GM19397 (cell line): Measurements from ENCODE around the gene ANO9.
"Not testable (repeated sequence)": the region's sequence is repeated elsewhere in the genome, so short reads cannot be mapped to it uniquely, and the experiment has no call there.

ENCODE experiments used
- ATAC-seq: cut with Tn5 transposase; IDR thresholded peaks from one replicate; pipeline ENCODE4 v1.9.1; 2021; ENCODE audit warnings: mild to moderate bottlenecking, moderate library complexity; ENCODE audit not compliant: unreplicated experiment

The ANO9 gene

DNA sequence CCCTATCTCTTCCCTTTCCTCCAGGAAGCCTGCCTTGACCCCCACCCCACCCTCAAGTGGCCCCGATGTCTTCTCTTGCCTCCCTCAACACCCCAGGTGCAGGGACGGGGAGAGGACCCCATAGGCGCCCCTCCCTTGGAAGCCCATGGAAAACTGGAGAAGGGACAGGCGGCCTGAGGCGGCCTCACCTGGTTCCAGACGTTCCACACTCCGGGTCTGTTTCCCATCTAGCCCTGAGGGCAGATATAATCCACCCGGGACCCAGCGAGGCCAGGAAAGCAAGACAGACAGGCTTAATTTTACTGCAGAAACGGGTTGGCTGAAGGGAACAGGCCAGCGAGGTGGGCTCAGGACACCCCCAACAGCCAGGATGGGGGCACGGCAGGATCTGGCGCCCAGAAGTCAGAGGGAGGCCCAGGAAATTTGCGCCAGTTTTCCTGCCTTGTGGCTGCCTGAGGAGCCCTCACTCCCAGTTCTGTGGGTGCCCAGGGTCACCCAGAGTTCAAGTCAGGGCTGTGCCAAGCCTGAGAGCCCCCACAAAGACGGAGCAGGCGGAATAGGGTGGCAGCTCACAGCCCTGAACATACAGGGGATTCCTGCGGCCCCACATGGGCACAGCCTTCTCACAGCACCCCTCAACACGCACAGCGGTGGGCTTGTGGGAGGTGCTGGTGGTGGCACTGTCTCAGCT lies 24.0 kb downstream of the ANO9 start:
- ATAC-seq = no peak

DNA sequence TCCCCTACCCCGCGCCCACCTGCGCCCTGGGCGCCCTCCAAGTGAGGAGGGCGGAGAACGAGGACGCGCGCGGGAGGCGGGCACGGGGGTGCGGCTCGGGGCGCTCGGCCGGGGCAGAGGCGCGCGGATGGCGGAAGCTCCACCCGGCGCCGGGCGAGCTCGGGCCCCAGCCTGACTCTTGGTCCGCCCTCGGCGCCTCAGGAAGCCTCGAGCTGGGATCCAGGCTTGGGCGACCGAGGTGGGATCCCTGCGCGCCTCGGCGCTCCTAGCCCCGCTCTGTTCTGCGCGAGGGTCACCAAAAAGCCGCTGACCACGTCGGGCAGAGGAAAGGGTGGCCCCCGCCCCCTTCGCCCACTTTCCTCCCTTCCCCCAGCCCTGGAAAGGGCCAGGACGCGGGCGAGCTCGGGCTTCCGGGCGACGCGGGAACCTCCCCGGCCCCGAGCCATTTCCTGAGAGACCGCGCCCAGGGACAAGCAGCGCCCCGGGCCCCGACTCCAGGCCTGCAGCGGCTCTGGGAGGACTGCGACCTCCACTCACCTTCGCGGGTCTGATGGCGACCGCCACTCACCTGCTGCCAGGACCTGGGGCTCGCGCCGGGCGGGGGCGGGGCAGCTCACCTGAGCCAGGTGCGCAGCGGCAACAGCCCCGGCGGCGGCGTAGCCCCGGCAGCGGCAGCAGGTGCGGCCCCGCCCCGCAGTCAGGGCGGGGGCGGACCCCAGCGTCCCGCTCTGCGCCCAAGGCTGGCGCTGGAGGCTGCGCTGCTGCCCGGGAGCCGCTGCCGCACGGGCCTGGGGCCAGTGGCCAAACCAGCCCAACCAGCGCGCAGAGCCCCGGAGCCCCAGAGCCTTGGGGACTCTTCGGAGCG lies 24.8 kb downstream of the ANO9 start:
- no peak for ATAC-seq

DNA sequence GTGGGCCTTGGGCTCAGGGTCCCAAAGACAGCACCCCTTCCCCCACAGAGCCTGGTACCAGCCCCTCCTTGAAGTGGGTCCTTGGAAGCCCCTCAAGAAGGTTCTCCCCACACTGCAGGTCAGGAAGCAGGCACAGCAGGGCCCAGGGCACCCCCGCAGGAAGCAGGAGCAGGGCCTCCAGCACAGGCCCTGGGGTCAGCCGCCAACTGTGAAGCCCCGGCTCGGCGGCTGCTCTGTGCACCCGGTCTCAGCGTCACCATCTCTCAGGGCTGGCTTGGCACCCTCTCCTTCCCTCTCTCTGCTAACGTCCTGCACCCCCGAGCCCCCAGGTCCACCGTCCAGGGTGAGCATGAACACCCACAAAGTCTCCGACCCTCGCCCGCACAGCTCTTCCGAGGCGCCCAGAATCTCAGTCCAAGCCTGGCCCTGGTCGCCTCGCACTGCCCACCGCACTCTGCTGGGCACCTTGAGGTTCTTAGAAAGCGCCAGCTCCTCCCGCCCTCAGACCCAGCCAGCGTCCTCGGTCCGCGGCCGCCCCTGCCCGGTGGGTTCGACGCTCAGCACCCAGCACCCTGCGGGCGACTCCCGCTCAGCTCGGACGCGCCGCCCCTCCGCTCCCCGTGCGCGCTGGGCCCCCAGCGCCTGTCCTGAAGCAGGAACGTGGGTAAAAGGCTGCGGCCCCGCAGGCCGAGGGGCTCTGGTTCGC lies 25.6 kb downstream of the ANO9 start:
- no peak for ATAC-seq

DNA sequence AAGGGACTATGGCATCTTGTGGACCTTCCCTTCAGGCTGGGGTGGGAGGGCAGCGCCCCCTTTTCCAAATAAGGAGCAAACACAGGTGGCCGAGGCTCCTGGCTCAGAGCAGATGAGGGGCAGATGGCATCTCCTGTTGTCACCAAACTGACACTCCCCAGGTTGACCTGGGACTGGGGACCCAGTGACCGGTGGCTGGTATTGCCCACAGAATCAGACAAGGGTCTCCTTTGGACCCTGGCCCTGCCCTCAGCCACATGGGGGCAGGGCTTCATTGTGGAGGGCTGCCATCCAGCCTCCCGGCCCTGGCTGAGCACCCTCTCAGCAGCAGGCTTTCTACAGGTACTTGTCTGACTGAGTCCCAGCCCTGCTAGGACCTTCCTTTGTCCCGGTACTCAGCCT lies 26.2 kb downstream of the ANO9 start:
- no peak for ATAC-seq

DNA sequence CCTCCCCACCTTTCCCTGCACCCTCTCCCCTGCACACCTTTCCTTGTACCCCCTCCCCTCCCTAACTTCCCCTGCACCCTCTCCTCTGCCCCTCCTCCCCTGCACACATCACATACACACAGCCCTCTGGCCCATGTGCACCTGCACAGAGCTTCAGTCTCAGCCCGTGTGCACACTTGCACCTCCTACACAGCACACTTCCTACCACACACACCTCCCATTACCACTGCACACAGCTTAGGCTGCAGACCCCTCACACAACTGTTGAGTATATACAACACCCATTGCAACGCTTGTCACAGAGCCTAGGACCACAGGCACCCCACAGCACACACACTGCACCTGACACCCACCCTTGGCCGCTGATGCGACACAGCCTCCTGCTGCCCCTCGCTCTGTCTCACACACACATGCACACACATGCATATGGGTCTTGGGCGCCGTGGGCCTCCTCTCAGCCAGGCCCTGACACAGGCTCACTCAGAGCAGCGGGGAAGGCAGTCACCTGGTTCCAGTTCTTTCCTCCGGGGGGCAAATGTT lies 27.4 kb downstream of the ANO9 start:
- no peak for ATAC-seq

DNA sequence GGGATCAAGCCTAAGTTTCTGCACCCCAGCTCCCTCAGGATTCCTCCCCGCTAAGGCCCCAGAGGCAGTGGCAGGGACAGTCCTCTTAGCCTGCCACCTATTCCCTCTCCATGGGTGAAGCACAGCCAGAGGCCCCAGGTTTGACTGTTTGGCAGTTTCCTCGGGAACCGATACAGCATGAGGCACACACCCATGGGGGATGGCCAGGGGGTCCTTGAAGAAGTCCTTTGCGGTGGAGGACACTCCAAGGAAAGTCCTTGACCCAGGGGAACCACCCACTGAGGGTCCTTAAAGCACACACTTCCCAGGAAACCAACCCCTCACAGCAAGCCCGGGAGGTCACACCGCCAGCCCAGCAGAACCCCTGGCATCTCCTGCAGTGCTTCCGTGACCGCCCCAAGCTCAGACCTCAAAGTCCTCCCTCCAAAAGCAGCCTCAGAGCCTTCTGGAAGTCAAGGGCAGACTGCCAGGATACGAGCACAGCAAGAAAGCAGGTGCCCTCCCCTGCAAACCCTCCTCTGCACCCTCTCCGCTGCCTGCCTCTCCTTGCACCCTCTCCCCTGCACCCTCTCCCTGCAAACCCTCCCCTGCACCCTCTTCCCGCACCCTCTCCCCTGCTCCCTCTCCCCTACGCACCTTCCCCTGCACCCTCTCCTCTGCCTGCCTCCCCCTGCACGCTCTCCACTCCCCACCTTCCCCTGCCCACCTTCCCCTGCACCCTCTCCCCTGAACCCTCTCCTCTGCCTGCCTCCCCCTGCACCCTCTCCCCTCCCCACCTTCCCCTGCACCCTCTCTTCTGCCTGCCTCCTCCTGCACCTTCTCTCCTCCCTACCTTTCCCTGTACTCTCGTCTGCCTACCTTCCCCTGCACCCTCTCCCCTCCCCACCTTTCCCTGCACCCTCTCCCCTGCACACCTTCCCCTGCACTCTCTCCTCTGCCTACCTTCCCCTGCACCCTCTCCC lies 28.4 kb downstream of the ANO9 start:
- ATAC-seq = no peak

DNA sequence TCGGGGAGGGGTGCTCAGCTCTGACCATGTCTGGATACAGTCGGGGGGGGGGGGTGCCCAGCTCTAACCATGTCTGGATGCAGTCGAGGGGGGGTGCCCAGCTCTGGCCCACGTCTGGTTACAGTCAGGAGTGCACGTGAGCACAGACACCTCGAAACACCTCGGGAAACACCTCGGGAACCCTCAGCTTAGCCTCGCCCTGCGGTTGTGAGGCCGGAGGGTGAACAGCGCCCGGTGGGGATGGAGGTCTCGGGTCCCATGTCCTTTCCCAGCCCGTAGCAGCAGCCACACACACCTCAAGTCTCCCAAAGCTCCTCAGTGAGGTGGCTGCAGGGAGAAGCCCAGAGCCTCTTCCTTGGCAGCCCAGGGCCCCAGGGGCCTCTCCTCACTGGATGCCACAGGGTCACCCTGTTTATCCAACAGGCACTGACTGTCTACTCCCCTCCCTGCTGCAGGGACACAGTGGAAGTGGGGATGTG lies 29.1 kb downstream of the ANO9 start:
- no peak for ATAC-seq

DNA sequence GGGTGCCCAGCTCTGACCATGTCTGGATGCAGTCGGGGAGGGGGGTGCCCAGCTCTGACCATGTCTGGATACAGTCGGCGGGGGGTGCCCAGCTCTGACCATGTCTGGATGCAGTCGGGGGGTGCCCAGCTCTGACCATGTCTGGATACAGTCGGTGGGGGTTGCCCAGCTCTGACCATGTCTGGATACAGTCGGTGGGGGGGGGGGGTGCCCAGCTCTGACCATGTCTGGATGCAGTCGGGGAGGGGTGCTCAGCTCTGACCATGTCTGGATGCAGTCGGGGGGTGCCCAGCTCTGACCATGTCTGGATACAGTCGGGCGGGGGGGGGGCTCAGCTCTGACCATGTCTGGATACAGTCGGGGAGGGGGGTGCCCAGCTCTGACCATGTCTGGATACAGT lies 30.3 kb downstream of the ANO9 start:
- ATAC-seq = not testable (repeated sequence)

DNA sequence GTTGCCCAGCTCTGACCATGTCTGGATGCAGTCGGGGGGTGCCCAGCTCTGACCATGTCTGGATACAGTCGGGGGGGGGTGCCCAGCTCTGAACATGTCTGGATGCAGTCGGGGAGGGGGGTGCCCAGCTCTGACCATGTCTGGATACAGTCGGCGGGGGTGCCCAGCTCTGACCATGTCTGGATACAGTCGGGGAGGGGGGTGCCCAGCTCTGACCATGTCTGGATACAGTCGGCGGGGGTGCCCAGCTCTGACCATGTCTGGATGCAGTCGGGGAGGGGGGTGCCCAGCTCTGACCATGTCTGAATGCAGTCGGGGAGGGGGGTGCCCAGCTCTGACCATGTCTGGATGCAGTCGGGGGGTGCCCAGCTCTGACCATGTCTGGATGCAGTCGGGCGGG lies 31.1 kb downstream of the ANO9 start:
- ATAC-seq = not testable (repeated sequence)

DNA sequence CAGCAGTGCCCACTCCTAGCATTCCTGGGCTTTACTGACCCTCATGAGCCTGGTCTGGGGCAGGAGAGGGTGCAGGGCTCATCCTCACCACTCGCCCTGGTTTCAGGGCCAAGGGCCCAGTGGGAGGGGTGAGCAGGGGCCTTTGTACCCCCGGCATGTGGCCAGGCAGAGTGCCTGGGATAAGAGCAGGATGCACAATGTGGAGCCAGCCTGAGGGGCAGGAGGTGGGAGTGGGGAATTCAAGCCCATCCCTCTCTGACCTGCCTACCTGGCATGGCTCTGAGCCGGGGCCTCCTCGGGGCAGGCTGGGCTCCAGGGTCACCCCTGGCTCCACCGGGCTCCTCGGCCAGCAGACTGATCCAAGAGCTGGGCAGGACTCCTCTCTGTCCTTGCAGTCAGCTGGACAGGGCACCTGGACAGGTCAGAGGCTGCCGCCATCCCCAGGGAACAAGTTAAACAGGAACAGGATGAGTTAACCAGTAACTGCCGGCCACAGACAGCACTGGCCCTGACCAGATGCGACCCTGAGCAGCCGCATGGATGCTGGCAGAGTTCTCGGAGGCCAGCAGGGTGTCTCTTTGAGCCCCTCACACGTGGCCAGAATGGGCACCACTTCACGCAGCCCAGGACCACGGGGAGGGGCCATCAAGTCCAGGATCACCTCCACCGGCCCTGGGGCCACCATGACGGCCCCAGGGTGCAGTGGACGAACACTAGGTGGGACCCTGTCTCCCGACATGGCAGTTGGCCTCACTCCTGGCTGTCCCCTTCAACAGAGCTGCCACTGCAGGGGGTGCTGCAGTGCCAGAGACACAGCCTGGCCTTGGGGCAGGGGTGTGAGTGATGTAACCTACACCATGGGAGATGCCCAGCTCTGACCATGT lies 32.0 kb downstream of the ANO9 start:
- no peak for ATAC-seq

DNA sequence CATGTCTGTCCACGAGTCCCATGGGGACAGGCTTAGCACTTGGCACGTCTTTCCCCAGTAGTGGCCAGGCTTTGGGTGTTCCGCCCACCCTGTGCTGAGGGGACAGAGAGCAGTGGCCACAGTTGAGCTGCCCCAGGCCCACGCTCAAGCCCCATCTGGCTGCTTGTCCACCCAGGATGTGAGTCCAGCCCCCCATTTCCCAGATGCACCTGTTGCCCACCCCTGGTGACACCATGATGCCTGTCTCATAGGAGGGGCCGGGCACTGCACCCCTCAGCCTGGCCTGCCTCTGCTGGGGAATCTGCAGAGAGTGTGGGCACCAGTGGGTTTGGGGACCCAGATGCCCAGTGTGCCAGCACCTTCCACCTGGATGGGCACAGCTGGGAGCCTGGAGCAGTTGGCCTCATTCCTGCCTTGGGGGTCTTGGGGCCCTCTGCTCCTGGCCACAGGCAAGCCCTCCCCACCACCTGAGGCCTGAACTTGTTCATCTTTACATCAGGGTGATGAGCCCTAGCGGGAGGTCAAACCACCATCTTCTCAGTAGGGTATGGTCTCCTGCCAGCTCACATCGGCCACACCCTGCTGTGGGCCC lies 32.7 kb downstream of the ANO9 start:
- no peak for ATAC-seq

DNA sequence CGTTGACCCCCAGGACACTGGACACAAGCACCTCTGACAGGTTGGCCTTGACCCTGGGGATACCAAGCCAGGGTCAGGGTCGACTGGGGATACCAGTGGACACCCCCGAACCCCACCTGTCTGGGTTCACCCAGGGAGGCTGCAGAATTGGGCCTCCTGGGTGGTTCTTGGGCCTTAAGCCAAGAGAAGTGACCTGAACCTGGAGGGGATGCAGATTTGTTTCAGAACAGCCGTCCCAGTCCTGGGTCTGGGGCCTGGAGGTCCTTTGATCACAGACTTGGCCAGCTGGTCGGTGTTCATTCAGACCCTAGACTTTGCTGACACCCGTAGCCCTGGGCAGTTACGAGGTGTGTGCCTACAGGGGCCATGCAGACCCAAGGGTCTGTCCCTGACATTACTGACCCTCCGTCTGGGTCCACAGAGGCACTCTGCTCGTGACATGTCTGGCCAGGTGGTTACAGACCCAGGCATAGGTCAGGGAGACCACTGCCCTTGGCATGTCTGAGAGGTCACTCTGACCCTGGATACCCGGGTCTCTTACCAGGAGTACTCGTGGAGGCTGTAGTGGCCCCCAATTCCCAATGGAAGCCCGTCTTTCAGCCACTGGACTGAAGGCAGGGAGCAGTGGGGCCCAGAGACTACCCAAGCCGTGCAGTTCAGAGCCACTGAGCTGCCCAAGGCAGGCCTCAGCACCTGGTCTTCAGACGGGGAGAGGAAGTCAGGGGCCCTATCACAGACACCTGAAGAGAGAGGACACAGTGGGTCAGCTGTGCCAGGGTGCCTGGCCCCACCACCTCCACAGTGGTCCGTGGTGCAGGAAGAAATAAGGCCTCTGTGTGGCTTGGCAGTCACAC lies 33.4 kb downstream of the ANO9 start:
- no peak for ATAC-seq

DNA sequence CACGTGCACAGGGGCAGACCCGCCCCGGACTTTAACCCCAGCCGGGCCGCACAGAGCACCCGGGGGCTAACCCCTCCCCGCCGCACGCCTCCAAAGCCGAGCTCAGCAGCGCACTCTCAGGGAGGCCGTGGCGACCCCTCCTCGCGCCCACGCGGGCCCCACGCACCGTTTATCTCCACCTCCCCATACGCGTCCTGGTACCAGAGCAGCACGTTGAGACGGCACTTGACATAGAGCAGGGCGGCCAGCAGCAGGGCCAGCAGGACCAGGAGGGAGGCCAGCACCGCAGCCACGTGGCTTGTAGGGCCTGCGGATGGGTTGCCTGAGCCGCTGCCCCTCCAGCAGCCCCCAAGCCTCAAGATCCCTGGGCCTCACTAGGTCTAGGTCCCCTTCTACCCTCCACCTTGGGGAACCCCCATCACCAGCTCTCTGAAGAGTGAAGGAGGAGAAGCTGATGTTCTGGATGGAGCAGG lies 34.1 kb downstream of the ANO9 start:
- no peak for ATAC-seq

DNA sequence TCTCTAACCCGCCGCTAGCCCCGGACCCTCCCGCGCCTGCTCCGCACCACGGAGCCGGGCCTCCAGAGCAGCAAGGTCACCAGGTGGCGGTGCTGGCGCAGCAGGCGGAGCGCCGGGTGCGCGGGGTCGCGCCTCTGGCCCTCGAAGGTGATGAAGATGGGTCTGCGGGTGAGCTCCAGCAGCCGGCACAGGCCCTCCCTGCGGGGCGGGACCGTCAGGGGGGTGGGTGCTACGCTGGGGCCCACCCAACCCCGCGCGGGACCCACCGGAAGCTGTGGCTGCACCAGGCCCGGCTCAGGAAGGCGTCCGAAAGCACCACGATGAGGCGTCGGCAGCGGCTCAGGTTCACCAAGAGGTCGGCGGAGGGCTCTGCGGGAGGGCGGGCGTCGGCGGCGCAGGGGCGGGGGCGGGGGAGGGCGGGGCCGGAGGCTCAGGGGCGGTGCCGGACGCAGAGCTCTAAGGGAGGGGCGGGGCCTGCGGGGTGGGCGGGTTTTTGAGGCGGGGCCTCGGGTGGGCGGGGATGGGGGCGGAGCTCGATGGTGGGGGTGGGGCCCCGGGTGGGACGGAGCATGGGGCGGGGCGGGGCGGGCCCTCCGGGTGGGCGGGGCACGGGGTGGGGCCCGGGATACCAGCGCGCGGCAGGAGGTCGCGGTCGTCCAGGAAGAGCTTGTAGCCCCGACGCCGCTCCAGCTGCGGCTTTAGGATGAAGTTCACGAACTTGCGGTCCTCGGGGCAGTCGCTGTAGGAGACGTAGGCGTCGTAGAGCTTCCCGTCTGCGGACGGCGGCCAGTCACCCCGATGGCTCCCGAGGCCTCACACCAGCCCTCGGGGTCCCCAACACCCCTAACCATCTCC lies 34.8 kb downstream of the ANO9 start:
- ATAC-seq = no peak

DNA sequence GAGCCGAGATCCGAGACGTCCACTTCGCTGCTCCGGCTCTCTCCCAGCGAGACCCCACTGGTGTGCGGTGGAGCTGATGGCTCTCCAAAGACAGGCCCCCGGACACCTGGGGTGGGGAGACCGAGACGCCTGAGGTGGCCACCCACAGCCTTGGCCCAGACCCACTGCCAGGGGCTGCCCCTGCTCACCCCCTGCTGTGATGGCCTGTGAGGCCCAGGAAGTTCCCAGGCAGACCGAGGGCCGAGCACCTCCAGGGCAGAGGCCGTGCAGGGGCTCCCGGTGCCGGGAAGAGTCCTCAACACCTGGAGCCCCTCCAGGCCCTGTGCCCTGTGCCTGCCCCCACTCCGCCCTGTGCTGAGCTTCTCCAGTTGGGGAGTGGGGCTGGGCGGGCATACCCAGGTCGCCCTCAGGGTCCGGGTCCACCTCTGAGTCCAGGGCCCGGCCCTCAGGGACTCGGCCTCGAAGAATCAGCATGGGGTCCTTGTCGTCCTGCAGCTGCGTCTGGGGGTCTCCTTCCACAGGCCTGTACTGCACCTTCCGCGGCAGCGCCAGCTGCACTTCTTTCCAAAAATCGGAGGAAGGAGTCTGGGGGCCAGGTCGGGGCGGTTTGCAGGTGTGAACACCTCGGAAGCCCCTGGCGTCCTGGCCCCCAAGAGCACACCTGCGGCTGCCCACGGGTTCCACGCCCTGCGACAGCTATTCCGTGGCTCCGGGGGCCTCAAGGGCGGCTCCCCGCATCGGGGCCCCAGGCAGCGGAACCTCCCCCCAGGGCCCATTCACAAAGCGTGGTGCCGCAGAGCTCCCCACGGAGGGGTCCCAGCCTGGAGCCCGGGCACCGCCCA lies 35.6 kb downstream of the ANO9 start:
- no peak for ATAC-seq
